Activated CD4-positive, CD25-positive, alpha-beta regulatory T cell treated with anti-CD3 and anti-CD28 coated beads, Interleukin-2, amount 50 U/mL, for 16 hours (primary cell): ENCODE measurements around the gene CD300C.
"Not testable (repeated sequence)": the region's sequence is repeated elsewhere in the genome, so short reads cannot be mapped to it uniquely, and the experiment has no call there.

Source experiments
- DNase-seq: peaks from one replicate; pipeline ENCODE4 v3.0.0-alpha.2; 2020; ENCODE audit warnings: low read depth, low spot score

CD300C gene

DNA sequence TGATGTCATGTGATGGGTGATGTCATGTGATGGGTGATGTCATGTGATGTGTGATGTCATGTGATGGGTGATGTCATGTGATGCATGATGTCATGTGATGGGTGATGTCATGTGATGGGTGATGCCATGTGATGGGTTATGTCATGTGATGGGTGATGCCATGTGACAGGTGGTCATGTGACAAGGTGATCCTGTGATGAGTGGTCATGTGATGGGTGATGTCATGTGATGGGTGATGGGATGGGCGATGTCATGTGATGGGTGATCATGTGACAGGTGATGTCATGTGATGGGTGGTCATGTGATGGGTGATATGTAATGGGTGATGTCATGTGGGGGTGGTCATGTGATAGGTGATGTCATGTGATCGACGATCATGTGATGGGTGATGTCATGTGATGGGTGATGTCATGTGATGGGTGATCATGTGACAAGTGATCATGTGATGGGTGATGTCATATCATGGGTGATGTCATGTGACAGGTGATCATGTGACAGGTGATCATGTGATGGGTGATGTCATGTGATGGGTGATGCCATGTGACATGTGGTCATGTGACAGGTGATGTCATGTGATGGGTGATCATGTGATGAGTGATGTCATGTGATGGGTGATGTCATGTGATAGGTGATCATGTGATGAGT, 31.8 kb downstream of the CD300C start:
- peak; percentile 15 for DNase-seq

DNA sequence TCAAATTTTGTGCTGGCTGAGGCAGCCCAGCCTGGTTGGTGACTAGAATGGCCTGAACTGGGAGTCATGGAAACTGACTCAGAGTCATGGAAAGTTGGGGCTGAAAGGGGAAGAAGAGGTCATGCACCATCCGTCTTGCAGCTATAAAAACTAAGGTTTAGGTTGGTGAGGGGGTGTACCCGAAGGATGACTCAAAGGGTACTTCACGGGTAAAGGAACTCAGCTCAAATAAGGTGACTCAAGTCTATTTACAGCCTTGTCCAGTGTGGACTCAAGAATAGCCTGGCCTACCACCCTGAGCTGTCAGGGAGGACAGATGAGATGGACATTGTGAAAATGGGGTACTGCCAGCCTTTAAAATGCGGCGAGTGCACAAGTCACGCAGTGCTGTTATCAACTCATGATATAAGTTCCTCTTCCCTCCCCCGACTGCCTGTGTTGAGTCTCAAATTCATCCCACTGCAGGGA, 33.3 kb downstream of the CD300C start:
- no peak for DNase-seq

DNA sequence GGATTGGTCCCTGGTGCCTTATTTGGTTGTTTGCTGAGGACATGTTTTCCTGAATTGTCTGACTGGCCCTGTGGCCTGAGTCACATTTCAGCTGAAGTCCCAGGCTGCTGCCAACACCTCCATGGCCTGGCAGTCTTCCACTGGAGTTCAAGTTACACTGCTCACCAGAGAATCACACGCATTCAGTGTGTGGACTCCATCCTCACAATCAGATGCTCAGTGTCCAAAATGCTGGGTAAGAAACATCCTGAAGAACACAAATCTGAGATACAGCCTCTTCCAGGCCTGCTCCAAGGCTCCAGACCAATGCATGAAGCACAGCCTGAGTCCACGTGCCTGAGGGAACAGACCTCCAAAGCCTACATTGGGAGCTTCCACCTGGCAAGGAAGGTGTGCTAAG, 33.9 kb downstream of the CD300C start:
- no peak for DNase-seq

DNA sequence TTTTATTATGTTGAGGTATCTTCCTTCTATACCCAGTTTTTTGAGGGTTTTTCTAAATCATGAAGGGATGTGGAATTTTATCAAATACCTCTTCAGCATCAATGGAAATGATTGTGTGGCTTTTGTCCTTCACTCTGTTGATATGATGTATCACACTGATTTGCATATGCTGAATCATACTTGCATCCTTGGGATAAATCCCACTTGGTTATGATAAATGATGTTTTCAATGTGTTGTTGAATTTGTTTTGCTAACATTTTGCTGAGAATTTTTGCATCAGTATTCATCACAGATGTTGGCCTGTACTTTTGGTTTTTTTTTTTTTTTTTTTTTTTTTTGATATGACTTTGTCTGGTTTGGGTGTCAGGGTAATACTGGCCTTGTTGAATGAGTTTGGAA, 37.8 kb downstream of the CD300C start:
- no peak for DNase-seq

DNA sequence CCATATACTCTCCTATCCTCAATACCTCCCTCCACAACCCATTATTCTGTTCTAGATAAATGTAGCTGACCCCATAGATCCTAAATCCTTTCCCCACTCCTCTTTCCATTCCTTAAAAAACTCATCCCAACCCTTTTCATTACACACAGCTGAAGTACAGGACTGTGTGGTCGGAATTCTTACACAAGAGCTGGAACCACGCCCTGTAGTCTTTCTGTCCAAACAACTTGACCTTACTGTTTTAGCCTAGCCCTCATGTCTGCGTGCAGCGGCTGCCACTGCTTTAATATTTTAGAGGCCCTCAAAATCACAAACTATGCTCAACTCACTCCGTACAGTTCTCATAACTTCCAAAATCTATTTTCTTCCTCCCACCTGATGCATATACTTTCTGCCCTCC, 42.0 kb downstream of the CD300C start:
- not testable (repeated sequence) for DNase-seq

DNA sequence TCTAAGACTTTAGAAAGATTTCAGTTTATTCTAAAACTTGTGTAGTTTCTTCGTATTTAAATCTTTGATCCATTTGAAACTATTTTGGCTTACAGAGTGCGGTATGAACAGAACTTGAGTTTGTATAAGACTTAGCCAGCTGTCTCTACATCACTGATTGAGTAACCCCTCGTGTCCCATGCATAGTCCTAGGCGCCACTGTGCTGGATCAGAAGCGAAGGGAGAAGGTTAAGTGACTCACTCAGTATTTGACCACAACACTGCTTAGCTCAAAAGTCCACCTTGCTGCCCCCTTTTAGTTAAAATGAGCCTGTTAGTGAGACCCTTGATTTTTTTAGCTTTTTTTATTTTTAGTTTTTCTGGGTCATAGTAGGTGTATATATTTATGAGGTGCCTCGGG, 43.1 kb downstream of the CD300C start:
- no peak for DNase-seq

DNA sequence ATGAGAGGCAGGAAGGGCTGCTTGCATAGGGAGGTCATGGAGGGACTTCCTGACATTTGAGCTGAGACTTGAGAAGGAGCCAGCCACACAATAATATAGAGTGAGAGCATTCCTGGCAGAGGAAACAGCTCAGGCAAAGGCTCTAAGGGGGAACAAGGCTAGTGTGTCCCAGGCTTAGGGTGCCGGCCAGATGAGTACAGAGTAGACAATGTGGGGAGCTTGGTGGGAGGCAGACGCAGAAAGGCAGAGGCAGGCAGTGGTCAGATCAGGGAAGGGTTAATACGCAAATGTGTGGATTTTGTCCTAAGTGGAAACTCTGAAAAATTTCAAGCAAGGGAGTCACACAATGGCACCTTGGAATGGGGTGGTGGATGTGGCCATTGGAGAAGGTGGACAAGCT, 45.9 kb downstream of the CD300C start:
- DNase-seq: no peak

DNA sequence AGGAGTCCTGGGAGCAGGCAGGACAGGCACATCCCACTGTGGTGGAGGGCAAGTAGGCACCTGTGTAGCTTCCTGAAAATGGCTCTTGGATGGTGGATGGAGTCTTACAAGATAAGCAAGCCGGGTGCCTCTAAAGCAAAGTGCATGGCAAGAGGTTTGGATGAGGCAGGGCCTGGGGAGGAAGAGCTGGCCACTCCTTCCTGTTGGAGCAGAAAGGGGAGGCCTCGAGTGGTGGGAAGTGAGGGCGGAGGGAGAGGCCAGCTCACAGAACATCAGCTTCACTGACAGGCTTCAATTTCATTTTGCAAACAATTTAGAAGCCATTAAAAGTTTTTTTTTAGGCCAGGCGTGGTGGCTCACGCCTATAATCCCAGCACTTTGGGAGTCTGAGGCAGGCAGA, 48.4 kb downstream of the CD300C start:
- no peak for DNase-seq

DNA sequence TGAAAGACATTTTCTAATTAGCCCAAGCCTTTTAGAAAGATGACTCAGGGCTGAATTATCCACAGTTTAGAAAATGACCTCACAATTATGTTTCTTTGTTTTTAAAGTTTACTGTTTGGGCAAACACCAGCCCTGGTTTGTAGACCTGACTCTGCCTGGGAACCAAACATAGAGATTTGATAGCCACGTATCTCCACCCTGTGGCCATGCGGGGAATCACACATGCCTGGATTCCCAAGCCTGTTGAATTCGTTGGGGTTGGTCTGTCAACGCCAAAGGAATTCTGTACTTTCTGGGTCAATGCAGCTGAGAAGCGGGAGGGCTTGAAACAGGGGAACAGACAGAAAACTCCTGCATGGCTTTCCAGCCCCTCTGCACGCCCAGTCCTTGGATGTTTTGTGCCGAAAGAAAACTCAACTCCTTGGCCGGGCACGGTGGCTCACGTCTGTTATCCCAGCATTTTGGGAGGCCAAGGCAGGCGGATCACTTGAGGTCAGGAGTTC, 52.5 kb downstream of the CD300C start:
- DNase-seq: peak; percentile 36

DNA sequence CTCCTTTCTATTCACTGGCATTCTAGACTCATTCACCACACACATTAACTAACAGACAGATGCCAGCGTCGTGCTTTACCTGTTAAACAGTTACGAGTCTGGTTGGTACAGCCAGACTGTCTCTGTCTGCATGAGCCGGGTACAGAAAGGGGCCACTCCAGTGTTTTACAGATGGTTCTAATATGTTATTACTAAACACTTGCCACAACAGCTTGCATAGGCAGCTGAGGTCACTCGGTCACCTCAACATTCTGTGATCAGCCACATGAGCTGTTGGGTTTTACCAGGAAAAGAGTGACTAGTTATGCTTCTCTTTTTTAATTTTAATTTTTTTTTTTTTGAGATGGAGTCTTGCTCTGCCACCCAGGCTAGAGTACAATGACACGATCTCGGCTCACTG, 54.3 kb downstream of the CD300C start:
- no peak for DNase-seq
